ENCODE measurements around the gene SUN2.

SUN2 gene

GRCh38 chr22:38755155-38755910 lies 465 bp downstream of the SUN2 start:
- TF ChIP-seq CTCF (IDR thresholded peaks at IDR 0.05; ENCODE audit: low read depth, low read length): no peak
- peak; percentile 59 for DNase-seq (ENCODE audit: low read depth, low spot score)
- in situ Hi-C loops (cut with HindIII; ENCODE audit: low sequenced_read_pairs): no loop called here
- H3K4me3 ChIP-seq (ENCODE audit: low read depth, low read length): peak overlapping the region; percentile 63

GRCh38 chr22:38754751-38755154 lies 1.0 kb downstream of the SUN2 start:
- no peak for TF ChIP-seq CTCF (IDR thresholded peaks at IDR 0.05; ENCODE audit: low read depth, low read length)
- no peak for DNase-seq (ENCODE audit: low read depth, low spot score)
- in situ Hi-C loops (cut with HindIII; ENCODE audit: low sequenced_read_pairs): no loop called here
- H3K4me3 ChIP-seq (ENCODE audit: low read depth, low read length): peak overlapping the region; percentile 63

GRCh38 chr22:38753948-38754750 lies 1.6 kb downstream of the SUN2 start:
- H3K4me3 ChIP-seq (ENCODE audit: low read depth, low read length): peak overlapping the region; percentile 63
- no peak for TF ChIP-seq CTCF (IDR thresholded peaks at IDR 0.05; ENCODE audit: low read depth, low read length)
- peak; percentile 39 for DNase-seq (ENCODE audit: low read depth, low spot score)
- in situ Hi-C loops (cut with HindIII; ENCODE audit: low sequenced_read_pairs): no loop called here

DNA sequence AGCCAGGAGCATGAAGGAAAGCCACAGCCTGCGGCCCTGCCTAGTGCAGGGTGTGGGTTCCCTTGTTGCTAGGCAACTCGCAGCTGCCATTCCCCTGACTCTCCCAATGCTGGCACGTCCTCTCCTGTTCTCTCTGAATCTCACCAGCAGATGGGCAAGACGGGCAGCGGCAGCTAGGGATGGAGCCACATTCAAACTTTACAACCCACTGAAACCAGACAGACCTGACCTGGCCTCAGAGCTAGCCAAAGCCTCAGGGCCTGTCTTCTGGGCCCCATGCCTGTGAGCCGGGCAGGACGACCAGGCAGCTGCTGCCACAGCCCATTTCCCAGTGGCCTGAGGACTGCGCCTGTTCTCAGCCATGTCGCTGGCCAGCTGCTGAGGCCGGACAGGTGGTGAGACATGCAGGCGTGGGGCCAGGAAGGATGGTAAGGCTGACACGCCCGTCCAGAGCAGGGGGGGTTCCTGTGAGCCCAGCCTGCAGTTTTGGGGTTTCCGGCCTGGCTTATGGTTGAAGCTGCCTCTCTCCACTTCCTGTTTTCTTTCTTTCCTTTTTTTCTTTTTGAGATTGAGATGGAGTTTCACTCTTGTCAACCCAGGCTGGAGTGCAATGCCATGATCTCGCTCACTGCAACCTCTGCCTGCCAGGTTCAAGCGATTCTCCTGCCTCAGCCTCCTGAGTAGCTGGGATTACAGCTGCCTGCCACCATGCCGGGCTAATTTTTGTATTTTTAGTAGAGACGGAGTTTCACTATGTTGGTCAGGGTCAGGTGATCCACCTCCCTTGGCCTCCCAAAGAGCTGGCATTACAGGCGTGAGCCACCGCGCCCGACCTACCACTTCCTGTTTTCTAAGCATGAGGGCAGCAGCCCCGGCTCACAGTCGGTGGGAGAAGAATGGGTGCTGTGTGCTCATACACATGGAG lies 4.1 kb downstream of the SUN2 start:
- no peak overlapping the region for H3K4me3 ChIP-seq (ENCODE audit: low read depth, low read length)
- in situ Hi-C loops (cut with HindIII; ENCODE audit: low sequenced_read_pairs): no loop called here
- DNase-seq (ENCODE audit: low read depth, low spot score): peak; percentile 37
- TF ChIP-seq CTCF (IDR thresholded peaks at IDR 0.05; ENCODE audit: low read depth, low read length): no peak

- no peak for DNase-seq (ENCODE audit: low read depth, low spot score)
- TF ChIP-seq CTCF (IDR thresholded peaks at IDR 0.05; ENCODE audit: low read depth, low read length): no peak
- H3K4me3 ChIP-seq (ENCODE audit: low read depth, low read length): no peak overlapping the region
- in situ Hi-C loops (cut with HindIII; ENCODE audit: low sequenced_read_pairs): no loop called here
These were observed 4.8 kb downstream of the SUN2 start for GRCh38 chr22:38751066-38751421.

GRCh38 chr22:38750638-38751037 lies 5.2 kb downstream of the SUN2 start:
- H3K4me3 ChIP-seq (ENCODE audit: low read depth, low read length): no peak overlapping the region
- no peak for DNase-seq (ENCODE audit: low read depth, low spot score)
- in situ Hi-C loops (cut with HindIII; ENCODE audit: low sequenced_read_pairs): no loop called here
- TF ChIP-seq CTCF (IDR thresholded peaks at IDR 0.05; ENCODE audit: low read depth, low read length): no peak
